K562 (cell line): ENCODE results near the gene SKIDA1. TPM values are rescaled to one million over a fixed set of nuclear protein-coding genes. Genes with fewer than 3 reads are reported as not detected.

Experiments used
- CBFA2T3 ChIP-seq: fragments of 450-650 bp; IDR thresholded peaks from 2 replicates; pipeline ENCODE4 v1.6.1; 2017
- CREB1 ChIP-seq, 2 experiments: sonication (generic) in 1 of 2; formaldehyde crosslinking in 1 of 2; IDR thresholded peaks; 2 replicates each; pipeline versions ENCODE4 v1.6.1 to v1.8.0; 2012 to 2022; ENCODE audit warnings: inconsistent platforms in 1 of 2, mild to moderate bottlenecking in 1 of 2, missing genetic modification reagents in 1 of 2, moderate library complexity in 1 of 2
- CREM ChIP-seq: IDR thresholded peaks from 2 replicates; pipeline ENCODE4 v1.6.1; 2014; ENCODE audit warnings: antibody characterized with exemption, low read depth
- CTCF ChIP-seq, 3 experiments: IDR thresholded peaks in 2 of 3; conservative IDR thresholded peaks in 1 of 3; 2 replicates each; pipeline ENCODE4 v1.5.1; 2011 to 2012; ENCODE audit warnings: low read length in 3 of 3, mild to moderate bottlenecking in 3 of 3, control low read depth in 2 of 3, improper control_type of control experiment in 1 of 3, inconsistent platforms in 1 of 3, low read depth in 1 of 3, mixed read lengths in 1 of 3, moderate library complexity in 1 of 3; ENCODE audit not compliant: insufficient read depth in 2 of 3
- DMBX1 ChIP-seq: fragments of 250-450 bp; sonication (Bioruptor Pico); IDR thresholded peaks from 2 replicates; pipeline ENCODE4 v1.8.0; 2022; ENCODE audit warnings: inconsistent platforms, mild to moderate bottlenecking, moderate library complexity, borderline replicate concordance
- DNMT1 ChIP-seq: fragments of 450-650 bp; IDR thresholded peaks from 2 replicates; pipeline ENCODE4 v1.6.1; 2016; ENCODE audit warnings: antibody characterized with exemption, mild to moderate bottlenecking
- FOXJ3 ChIP-seq: sonication (generic); formaldehyde crosslinking; IDR thresholded peaks from 2 replicates; pipeline ENCODE4 v1.4.0; 2020; ENCODE audit warnings: mild to moderate bottlenecking, missing genetic modification reagents
- HNRNPL ChIP-seq: fragments of 200-400 bp; formaldehyde crosslinking; IDR thresholded peaks from 2 replicates; pipeline ENCODE4 v1.6.1; 2017; ENCODE audit warnings: low read depth, mild to moderate bottlenecking, low read length
- KHSRP ChIP-seq: fragments of 450-650 bp; IDR thresholded peaks from 2 replicates; pipeline ENCODE4 v1.6.1; 2017
- PHF21A ChIP-seq: fragments of 450-650 bp; IDR thresholded peaks from 2 replicates; pipeline ENCODE4 v1.6.1; 2017; ENCODE audit warnings: low read depth, borderline replicate concordance
- SETDB1 ChIP-seq: IDR thresholded peaks from one replicate; pipeline ENCODE4 v1.6.1; 2012; ENCODE audit warnings: low read length, control low read depth, inconsistent platforms
- SMC3 ChIP-seq: conservative IDR thresholded peaks from 2 replicates; pipeline ENCODE4 v1.6.1; 2011; ENCODE audit warnings: low read depth, low read length, improper control_type of control experiment; ENCODE audit not compliant: insufficient read depth
- ZBTB40 ChIP-seq, 2 experiments: fragments of 450-650 bp in 1 of 2; sonication (generic) in 1 of 2; formaldehyde crosslinking in 1 of 2; IDR thresholded peaks; 2 replicates each; pipeline versions ENCODE4 v1.7.1 to v1.9.0; 2016 to 2022; ENCODE audit warnings: inconsistent platforms in 1 of 2, mild to moderate bottlenecking in 1 of 2, missing genetic modification reagents in 1 of 2
- ZNF589 ChIP-seq: fragments of 200-800 bp; sonication (Bioruptor generic); IDR thresholded peaks from 2 replicates; pipeline ENCODE4 v1.6.1; 2016; ENCODE audit warnings: low read depth, missing genetic modification characterization, missing compliant biosample characterization
- polyA plus RNA-seq, 8 experiments: library from polyadenylated mRNA; depleted of rRNA in 4 of 8; stranded (reverse) in 5 of 8; unstranded in 3 of 8; fragments of >200 nt; fragmentation: Nextera tagmentation in 2 of 8; fragmentation: Illumina TruSeq in 1 of 8; extraction: Ambion mirVana in 2 of 8; extraction: Trizol in 1 of 8; gene quantifications; 2 replicates each; pipeline versions ENCODE4 v1.2.1 to v1.2.3, GENCODE V29; 2011 to 2014; ENCODE audit warnings: inconsistent platforms in 1 of 8, missing spikeins in 1 of 8
- total RNA-seq, 7 experiments: library from RNA; depleted of rRNA in 6 of 7; stranded (reverse); fragments of >200 nt in 6 of 7; fragmentation: Illumina TruSeq in 2 of 7; extraction: Trizol in 2 of 7; gene quantifications; 2 replicates each; pipeline versions ENCODE4 v1.2.1 to v1.2.3, GENCODE V29; 2011 to 2021; ENCODE audit warnings: low replicate concordance in 1 of 7

The SKIDA1 gene
- total and polyA plus RNA-seq, 9 of the 15 experiments (the other 6 are each of a cell fraction or from before 2014, with no cell fraction given) = 0.05 to 1.1 (median 0.42) TPM

GRCh38 chr10:21496343-21497176 lies 28.9 kb downstream of the SKIDA1 start (continued):
- no peak for TF ChIP-seq ZBTB40 (IDR thresholded peaks at IDR 0.05)
- TF ChIP-seq ZBTB40 (CRISPR knock-in tag; IDR thresholded peaks at IDR 0.05) = no peak
- TF ChIP-seq FOXJ3 (CRISPR knock-in tag) = no peak
- no peak for TF ChIP-seq CBFA2T3
- no peak for TF ChIP-seq CREB1 (IDR thresholded peaks at IDR 0.05)
- no peak; the same call in 1 of the 2 replicates for TF ChIP-seq CREB1 (CRISPR knock-in tag; IDR thresholded peaks at IDR 0.05)
- TF ChIP-seq DMBX1 = no peak
- TF ChIP-seq ZNF589 = no peak
- TF ChIP-seq CREM = peak; percentile 75
- no peak for TF ChIP-seq SETDB1
- no peak for TF ChIP-seq PHF21A
- TF ChIP-seq SMC3 = 0 out of 2 replicates have a peak, but pooled peaks have one; percentile 15
- TF ChIP-seq HNRNPL = no peak
- TF ChIP-seq CTCF (IDR thresholded peaks at IDR 0.05 in 2 of 3, conservative IDR thresholded peaks at IDR 0.05 in 1 of 3; ENCODE audit: insufficient read depth in 2 of 3, low read depth in 1 of 3, low read length in 3 of 3) = peak; percentile 48 to 76 (median 53); a peak in 5 of 6 replicates
- no peak for TF ChIP-seq KHSRP
- TF ChIP-seq DNMT1 = no peak
